HCT116 (cell line): ENCODE measurements around the gene TTC1.

Experiments used
- CTCF ChIP-seq, 3 experiments: fragments of 200-600 bp in 1 of 3; sonication (generic) in 1 of 3; IDR thresholded peaks in 2 of 3; conservative IDR thresholded peaks in 1 of 3; 2 replicates each; pipeline ENCODE4 v1.5.1; 2012 to 2017; ENCODE audit warnings: low read depth in 2 of 3, low read length in 2 of 3, antibody characterized with exemption in 1 of 3, borderline replicate concordance in 1 of 3, control low read depth in 1 of 3, mild to moderate bottlenecking in 1 of 3, mixed read lengths in 1 of 3, mixed run types in 1 of 3, moderate library complexity in 1 of 3; ENCODE audit not compliant: insufficient read depth in 1 of 3
- EZH2 ChIP-seq: fragments of 200-600 bp; sonication (generic); IDR thresholded peaks from 2 replicates; pipeline ENCODE4 v1.6.1; 2017; ENCODE audit warnings: antibody characterized with exemption, mixed run types
- EZH2phosphoT487 ChIP-seq: fragments of 200-600 bp; IDR thresholded peaks from 2 replicates; pipeline ENCODE4 v1.6.1; 2018; ENCODE audit warnings: antibody characterized with exemption, borderline replicate concordance
- FOSL1 ChIP-seq: IDR thresholded peaks from 2 replicates; pipeline ENCODE4 v1.6.1; 2012; ENCODE audit warnings: low read depth
- JUND ChIP-seq: IDR thresholded peaks from 2 replicates; pipeline ENCODE4 v1.6.1; 2012
- MAX ChIP-seq: IDR thresholded peaks from 2 replicates; pipeline ENCODE4 v1.6.1; 2012
- POLR2A ChIP-seq: IDR thresholded peaks from 2 replicates; pipeline ENCODE4 v1.7.0; 2011; ENCODE audit warnings: borderline replicate concordance; ENCODE audit not compliant: insufficient read depth, insufficient read length; ENCODE audit errors: extremely low read depth
- POLR2AphosphoS5 ChIP-seq: IDR thresholded peaks from 2 replicates; pipeline ENCODE4 v1.6.1; 2011; ENCODE audit warnings: mild to moderate bottlenecking, low read depth, low read length, moderate library complexity
- RAD21 ChIP-seq: IDR thresholded peaks from 2 replicates; pipeline ENCODE4 v1.6.1; 2012; ENCODE audit warnings: low read depth, mild to moderate bottlenecking
- REST ChIP-seq: IDR thresholded peaks from 2 replicates; pipeline ENCODE4 v1.6.1; 2012; ENCODE audit warnings: low read depth
- SP1 ChIP-seq: IDR thresholded peaks from 2 replicates; pipeline ENCODE4 v1.6.1; 2012; ENCODE audit warnings: low read depth
- SRF ChIP-seq: IDR thresholded peaks from 2 replicates; pipeline ENCODE4 v1.6.1; 2012; ENCODE audit warnings: low read depth
- ZBTB33 ChIP-seq: IDR thresholded peaks from 2 replicates; pipeline ENCODE4 v1.6.1; 2011; ENCODE audit warnings: mild to moderate bottlenecking, low read length, moderate library complexity; ENCODE audit not compliant: insufficient replicate concordance; ENCODE audit errors: extremely low read depth

GRCh38 chr5:159982421-159983173 lies 26.3 kb upstream of the TTC1 start:
- TF ChIP-seq EZH2: no peak
- no peak for TF ChIP-seq CTCF (IDR thresholded peaks at IDR 0.05 in 2 of 3, conservative IDR thresholded peaks at IDR 0.05 in 1 of 3; ENCODE audit: borderline replicate concordance in 1 of 3, insufficient read depth in 1 of 3, low read depth in 2 of 3, low read length in 2 of 3)
- TF ChIP-seq POLR2AphosphoS5: no peak
- no peak for TF ChIP-seq MAX
- TF ChIP-seq RAD21: no peak
- TF ChIP-seq ZBTB33: no peak
- no peak for TF ChIP-seq POLR2A
- no peak for TF ChIP-seq SP1
- no peak for TF ChIP-seq JUND
- no peak for TF ChIP-seq SRF
- TF ChIP-seq EZH2phosphoT487: no peak
- no peak for TF ChIP-seq FOSL1
- no peak for TF ChIP-seq REST
